Measurements from ENCODE around the gene SLC25A1.

GRCh38 chr22:19176732-19177131 is 1.8 kb downstream of the SLC25A1 start:
- no peak for TF ChIP-seq CTCF (conservative IDR thresholded peaks at IDR 0.05; ENCODE audit: low read depth, low read length)
- no peak for TF ChIP-seq POLR2A (IDR thresholded peaks at IDR 0.05; ENCODE audit: low read depth, low read length)
- TF ChIP-seq, protein P1, sequence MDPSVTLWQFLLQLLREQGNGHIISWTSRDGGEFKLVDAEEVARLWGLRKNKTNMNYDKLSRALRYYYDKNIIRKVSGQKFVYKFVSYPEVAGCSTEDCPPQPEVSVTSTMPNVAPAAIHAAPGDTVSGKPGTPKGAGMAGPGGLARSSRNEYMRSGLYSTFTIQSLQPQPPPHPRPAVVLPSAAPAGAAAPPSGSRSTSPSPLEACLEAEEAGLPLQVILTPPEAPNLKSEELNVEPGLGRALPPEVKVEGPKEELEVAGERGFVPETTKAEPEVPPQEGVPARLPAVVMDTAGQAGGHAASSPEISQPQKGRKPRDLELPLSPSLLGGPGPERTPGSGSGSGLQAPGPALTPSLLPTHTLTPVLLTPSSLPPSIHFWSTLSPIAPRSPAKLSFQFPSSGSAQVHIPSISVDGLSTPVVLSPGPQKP (IDR thresholded peaks at IDR 0.05; ENCODE audit: borderline replicate concordance, low read depth, low read length) = no peak
- no peak for TF ChIP-seq RAD21 (IDR thresholded peaks at IDR 0.05; ENCODE audit: low read length)
- TF ChIP-seq MXI1 (IDR thresholded peaks at IDR 0.05; ENCODE audit: borderline replicate concordance, low read depth, low read length) = no peak
- no peak for TF ChIP-seq RCOR1 (IDR thresholded peaks at IDR 0.05; ENCODE audit: insufficient replicate concordance, low read length)
- TF ChIP-seq CHD1 (IDR thresholded peaks at IDR 0.05; ENCODE audit: low read depth, low read length) = no peak
- no peak for TF ChIP-seq RFX5 (IDR thresholded peaks at IDR 0.05; ENCODE audit: low read depth, low read length)
- no peak for TF ChIP-seq USF2 (IDR thresholded peaks at IDR 0.05; ENCODE audit: low read depth, low read length)
- no peak for TF ChIP-seq MAFK (IDR thresholded peaks at IDR 0.05; ENCODE audit: low read depth, low read length)
- no peak for TF ChIP-seq FOS (IDR thresholded peaks at IDR 0.05; ENCODE audit: low read depth, low read length)
- no peak for TF ChIP-seq SMC3 (IDR thresholded peaks at IDR 0.05; ENCODE audit: low read depth, low read length)
- no peak for TF ChIP-seq BHLHE40 (IDR thresholded peaks at IDR 0.05; ENCODE audit: low read depth, low read length)
